Measurements from ENCODE around the gene TRPV2. TPM values are rescaled to one million over a fixed set of nuclear protein-coding genes. Genes with fewer than 3 reads are reported as not detected.
"Not testable (repeated sequence)": the region's sequence is repeated elsewhere in the genome, so short reads cannot be mapped to it uniquely, and the experiment has no call there.

TRPV2 gene
- total and polyA plus RNA-seq, 7 donors = 3.7 to 14.0 (median 9.3) TPM

- Histone ChIP-seq H3K27ac (peak overlapping the region in 1 of 4 donors; percentile 5), H3K4me1 (peaks cover 3 to 38% (median 29%) of the 10 kb centered on the region in 4 donors), H3K27me3 (no peaks in the 10 kb centered on the region), H3K36me3 (peaks cover 0 to 20% (median 0%) of the 10 kb centered on the region in 4 donors), H3K4me3 (no peak overlapping the region), H3K9me3 (no peaks in the 10 kb centered on the region)
- no peak for DNase-seq
- intact Hi-C loops (cut with DNase I) = no loop called here
- 50 to 71% methylated on average over 4 of the region's 4 CpGs for WGBS, 2 donors
- TF ChIP-seq, protein P1, sequence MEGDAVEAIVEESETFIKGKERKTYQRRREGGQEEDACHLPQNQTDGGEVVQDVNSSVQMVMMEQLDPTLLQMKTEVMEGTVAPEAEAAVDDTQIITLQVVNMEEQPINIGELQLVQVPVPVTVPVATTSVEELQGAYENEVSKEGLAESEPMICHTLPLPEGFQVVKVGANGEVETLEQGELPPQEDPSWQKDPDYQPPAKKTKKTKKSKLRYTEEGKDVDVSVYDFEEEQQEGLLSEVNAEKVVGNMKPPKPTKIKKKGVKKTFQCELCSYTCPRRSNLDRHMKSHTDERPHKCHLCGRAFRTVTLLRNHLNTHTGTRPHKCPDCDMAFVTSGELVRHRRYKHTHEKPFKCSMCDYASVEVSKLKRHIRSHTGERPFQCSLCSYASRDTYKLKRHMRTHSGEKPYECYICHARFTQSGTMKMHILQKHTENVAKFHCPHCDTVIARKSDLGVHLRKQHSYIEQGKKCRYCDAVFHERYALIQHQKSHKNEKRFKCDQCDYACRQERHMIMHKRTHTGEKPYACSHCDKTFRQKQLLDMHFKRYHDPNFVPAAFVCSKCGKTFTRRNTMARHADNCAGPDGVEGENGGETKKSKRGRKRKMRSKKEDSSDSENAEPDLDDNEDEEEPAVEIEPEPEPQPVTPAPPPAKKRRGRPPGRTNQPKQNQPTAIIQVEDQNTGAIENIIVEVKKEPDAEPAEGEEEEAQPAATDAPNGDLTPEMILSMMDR (IDR thresholded peaks at IDR 0.05) = no peak
- TF ChIP-seq POLR2A (IDR thresholded peaks at IDR 0.05) = no peak
- no peak for TF ChIP-seq EP300 (IDR thresholded peaks at IDR 0.05)
- no peak for TF ChIP-seq POLR2AphosphoS5 (IDR thresholded peaks at IDR 0.05)
These were observed 32.2 kb upstream of the TRPV2 start for GRCh38 chr17:16383216-16383615.

DNA sequence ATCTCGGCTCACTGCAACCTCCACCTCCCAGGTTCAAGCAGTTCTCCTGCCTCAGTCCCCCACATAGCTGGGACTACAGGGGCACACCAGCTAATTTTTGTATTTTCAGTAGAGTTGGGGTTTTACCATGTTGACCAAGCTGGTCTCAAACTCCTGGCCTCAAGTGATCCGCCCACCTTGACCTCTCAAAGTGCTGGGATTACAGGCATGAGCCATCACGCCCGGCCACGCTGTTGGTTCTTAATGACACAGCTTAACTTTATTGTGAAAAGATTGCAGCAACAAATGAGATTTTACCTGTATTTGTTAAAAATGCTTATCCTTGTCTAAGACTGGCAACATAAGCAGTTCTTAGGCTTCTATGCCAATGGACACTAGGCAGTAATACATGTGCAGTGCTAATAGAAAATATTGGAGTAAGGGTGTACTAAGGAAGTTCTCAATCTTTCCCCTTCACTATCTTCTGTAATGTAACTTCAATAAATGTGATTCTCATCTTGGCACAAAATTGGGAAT lies 31.5 kb upstream of the TRPV2 start:
- TF ChIP-seq EP300 (IDR thresholded peaks at IDR 0.05) (no peak), POLR2AphosphoS5 (IDR thresholded peaks at IDR 0.05) (no peak), POLR2A (IDR thresholded peaks at IDR 0.05) (no peak)
- TF ChIP-seq, protein P1 (IDR thresholded peaks at IDR 0.05) = no peak

DNA sequence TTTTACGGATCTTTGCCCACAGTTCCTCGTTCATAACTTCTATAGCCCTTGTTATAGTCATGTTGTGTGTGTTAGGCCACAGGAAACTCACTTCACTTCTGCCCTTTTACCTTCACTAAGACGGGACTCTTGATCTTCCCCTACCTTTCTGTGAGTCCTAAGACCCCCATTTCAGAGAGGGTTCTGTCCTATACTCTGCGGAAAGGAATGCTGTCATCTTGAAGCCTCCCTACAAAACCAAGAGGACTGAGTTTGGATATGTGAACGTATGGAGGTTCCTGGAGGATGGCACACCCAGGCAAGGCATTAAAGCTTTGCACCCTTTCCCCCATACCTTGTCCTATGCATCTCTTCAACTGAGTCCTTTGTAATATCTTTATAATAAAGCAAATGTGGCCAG lies 30.8 kb upstream of the TRPV2 start:
- TF ChIP-seq POLR2A (IDR thresholded peaks at IDR 0.05) (no peak), POLR2AphosphoS5 (IDR thresholded peaks at IDR 0.05) (no peak), EP300 (IDR thresholded peaks at IDR 0.05) (no peak)
- TF ChIP-seq, protein P1 (IDR thresholded peaks at IDR 0.05) = no peak
- WGBS, 2 donors = 57 to 68% methylated on average over 5 of the region's 5 CpGs
- peaks cover 3 to 38% (median 29%) of the 10 kb centered on the region in 4 donors for H3K4me1 ChIP-seq
- no peak for DNase-seq
- H3K9me3 ChIP-seq = no peaks in the 10 kb centered on the region
- H3K4me3 ChIP-seq = no peak overlapping the region
- H3K36me3 ChIP-seq = peaks cover 0 to 20% (median 0%) of the 10 kb centered on the region in 4 donors
- intact Hi-C loops (cut with DNase I) = no loop called here
- H3K27ac ChIP-seq = peak overlapping the region in 2 of 4 donors; percentile 10 to 13
- no peaks in the 10 kb centered on the region for H3K27me3 ChIP-seq

More for the DNA sequence above, 31.5 kb upstream of the TRPV2 start:
- no peak for DNase-seq
- WGBS, 2 donors = 74 to 85% methylated on average over 5 of the region's 5 CpGs
- H3K9me3 ChIP-seq = no peaks in the 10 kb centered on the region
- intact Hi-C loops (cut with DNase I) = no loop called here
- peak overlapping the region in 1 of 4 donors; percentile 10 for H3K27ac ChIP-seq
- no peak overlapping the region for H3K4me3 ChIP-seq
- peaks cover 3 to 38% (median 29%) of the 10 kb centered on the region in 4 donors for H3K4me1 ChIP-seq
- H3K27me3 ChIP-seq = no peaks in the 10 kb centered on the region
- H3K36me3 ChIP-seq = peaks cover 0 to 20% (median 0%) of the 10 kb centered on the region in 4 donors

- Histone ChIP-seq H3K4me1 (peaks cover 0 to 38% (median 29%) of the 10 kb centered on the region in 4 donors), H3K4me3 (peak overlapping the region in 3 of 4 donors; percentile 37 to 53 (median 49)), H3K27ac (peak overlapping the region; percentile 31 to 64 (median 54)), H3K36me3 (peaks cover 0 to 20% (median 0%) of the 10 kb centered on the region in 4 donors)
- intact Hi-C loops (cut with DNase I) = loop anchor here (5.0 kb wide), 1 partner anchor 136 kb away; no protein-coding TSS in a partner anchor
- 41 to 47% methylated on average over 23 of the region's 23 CpGs for WGBS, 2 donors
- not testable (repeated sequence) for H3K27me3 ChIP-seq, DNase-seq, H3K9me3 ChIP-seq
These were observed 29.3 kb upstream of the TRPV2 start for GRCh38 chr17:16386126-16386507.

DNA sequence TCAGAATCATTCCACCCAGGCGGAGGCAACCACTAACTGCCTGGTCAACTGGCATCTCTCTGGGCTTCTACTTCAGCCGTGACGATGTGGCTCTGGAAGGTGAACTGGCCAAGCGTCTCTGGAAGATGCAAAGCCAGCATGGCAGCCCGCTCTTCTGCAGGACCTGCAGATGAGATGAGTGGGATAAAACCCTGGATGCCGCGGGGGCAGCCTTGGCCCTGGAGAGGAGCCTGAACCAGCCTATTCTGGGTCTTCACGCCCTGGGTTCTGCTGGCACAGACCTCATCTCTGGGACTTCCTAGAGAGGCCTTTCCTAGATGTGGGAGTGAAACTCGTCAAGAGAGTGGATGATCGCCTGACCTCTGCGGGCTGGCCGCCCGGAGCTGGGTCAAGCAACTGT lies 23.9 kb upstream of the TRPV2 start:
- Histone ChIP-seq H3K27ac (no peak overlapping the region), H3K4me1 (peaks cover 0 to 8% (median under 1%) of the 10 kb centered on the region in 4 donors), H3K27me3 (no peaks in the 10 kb centered on the region), H3K9me3 (no peaks in the 10 kb centered on the region), H3K4me3 (no peak overlapping the region), H3K36me3 (no peaks in the 10 kb centered on the region)
- WGBS, 2 donors = 96 to 97% methylated on average over 13 of the region's 13 CpGs
- TF ChIP-seq POLR2A (IDR thresholded peaks at IDR 0.05) = no peak
- intact Hi-C loops (cut with DNase I) = no loop called here
- no peak for DNase-seq

DNA sequence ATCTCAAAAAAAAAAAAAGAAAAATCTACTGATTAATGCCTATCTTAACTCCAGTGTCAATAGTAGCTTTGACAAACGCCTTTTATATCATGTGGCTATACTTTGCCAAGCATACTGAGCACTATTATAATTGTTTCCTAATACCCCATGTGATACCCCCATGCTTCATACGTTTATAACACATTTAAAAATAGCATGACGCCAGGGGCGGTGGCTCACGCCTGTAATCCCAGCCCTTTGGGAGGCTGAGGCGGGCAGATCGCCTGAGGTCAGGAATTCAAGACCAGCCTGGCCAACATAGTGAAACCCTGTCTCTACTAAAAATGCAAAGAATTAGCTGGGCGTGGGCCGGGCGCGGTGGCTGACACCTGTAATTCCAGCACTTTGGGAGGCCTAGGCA lies 22.9 kb upstream of the TRPV2 start:
- H3K36me3 ChIP-seq; intact Hi-C loops (cut with DNase I); H3K27me3 ChIP-seq; H3K4me1 ChIP-seq; H3K27ac ChIP-seq; DNase-seq; H3K9me3 ChIP-seq; H3K4me3 ChIP-seq: not testable (repeated sequence)
- WGBS, 2 donors = 90 to 94% methylated on average over 11 of the region's 11 CpGs

- intact Hi-C loops (cut with DNase I); H3K36me3 ChIP-seq; H3K4me3 ChIP-seq; H3K4me1 ChIP-seq; H3K9me3 ChIP-seq; H3K27me3 ChIP-seq: not testable (repeated sequence)
- 69 to 71% methylated on average over 4 of the region's 4 CpGs for whole genome bisulfite sequencing, 2 donors
- DNase-seq = peak; percentile 65
- peak overlapping the region in 1 of 4 donors; percentile 28 for H3K27ac ChIP-seq
These were observed 19.5 kb upstream of the TRPV2 start for GRCh38 chr17:16395887-16396286.

- H3K36me3 ChIP-seq; intact Hi-C loops (cut with DNase I); H3K4me1 ChIP-seq; H3K27me3 ChIP-seq; H3K9me3 ChIP-seq; DNase-seq; H3K4me3 ChIP-seq: not testable (repeated sequence)
- peak overlapping the region in 1 of 4 donors; percentile 28 for H3K27ac ChIP-seq
- 76 to 85% methylated on average over 2 of the region's 2 CpGs for WGBS, 2 donors
These were observed 18.7 kb upstream of the TRPV2 start for GRCh38 chr17:16396693-16397092.
